ENCODE results near the gene RPUSD1. TPM values are rescaled to one million over a fixed set of nuclear protein-coding genes. Genes with fewer than 3 reads are reported as not detected.

RPUSD1 gene
- total and polyA plus RNA-seq, 2 of the 13 experiments (the other 11 are each of a cell fraction or from before 2014, with no cell fraction given): 13.1 to 26.2 TPM

DNA sequence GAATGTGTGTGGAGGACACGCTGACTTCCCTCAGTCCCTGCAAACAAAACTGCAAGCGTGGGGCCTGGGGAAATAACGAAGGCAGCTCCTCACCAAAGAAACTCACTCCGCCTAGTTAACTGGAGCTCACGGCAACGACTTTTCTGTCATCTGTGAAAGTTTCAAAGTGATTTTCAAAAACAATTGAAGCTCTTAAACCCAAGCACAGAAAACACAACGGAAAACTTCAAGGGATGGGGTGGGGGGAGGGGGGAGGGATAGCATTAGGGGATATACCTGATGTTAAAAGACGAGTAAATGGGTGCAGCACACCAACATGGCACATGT lies 15.5 kb upstream of the RPUSD1 start:
- no TSS peak for BruUV-seq (replicated peaks)
- 22% methylated on average over 8 of the region's 8 CpGs for WGBS (ENCODE audit: low lambda C conversion rate)
- in situ Hi-C loops (cut with HindIII; ENCODE audit: extremely low pct_ligation_motif_present, low pct_unique_long_range_greater_than_20kb) (loop anchor here (25.0 kb wide), 1 partner anchor 409 kb away; no protein-coding TSS in a partner anchor), intact Hi-C loops (cut with micrococcal nuclease; ENCODE audit: unreplicated experiment) (no loop called here)
- H3K36me3 ChIP-seq (replicated peaks in 1 of 2; ENCODE audit: control insufficient read depth in 1 of 2, insufficient read depth in 2 of 2, low read length in 2 of 2): no peaks in the 10 kb centered on the region
- H2AFZ ChIP-seq (ENCODE audit: low read length): no peak overlapping the region
- H3K9me3 ChIP-seq (ENCODE audit: low read length): no peaks in the 10 kb centered on the region
- no peak overlapping the region for H3K9ac ChIP-seq (ENCODE audit: insufficient read depth, low read depth, low read length)
- no peak overlapping the region for H3K4me3 ChIP-seq (replicated peaks in 1 of 3; ENCODE audit: insufficient read depth in 1 of 3, low read depth in 2 of 3, low read length in 3 of 3)
- DNase-seq (ENCODE audit: low spot score) (no peak), ATAC-seq (no peak), FAIRE-seq (no peak)
- no peaks in the 10 kb centered on the region for H4K20me1 ChIP-seq (ENCODE audit: insufficient read depth, low read length)
- POLR2A ChIA-PET: no interaction called here
- no peaks in the 10 kb centered on the region for H3K79me2 ChIP-seq (ENCODE audit: insufficient read depth, low read length)
- CTCF ChIA-PET (ENCODE audit: low intra/inter-chr PET ratio, low total read pairs): no interaction called here
- peaks cover 31 to 58% of the 10 kb centered on the region in 2 experiments for H3K27me3 ChIP-seq (ENCODE audit: control insufficient read depth in 1 of 2, insufficient read depth in 2 of 2, low read length in 2 of 2)
- no peak overlapping the region for H3K27ac ChIP-seq (ENCODE audit: extremely low read length, insufficient read depth, low read length)
- TF ChIP-seq TSC22D2 (CRISPR knock-in tag; IDR thresholded peaks at IDR 0.05; ENCODE audit: borderline replicate concordance) (no peak), RFX5 (IDR thresholded peaks at IDR 0.05; ENCODE audit: low read depth, low read length) (no peak), RCOR2 (CRISPR knock-in tag; IDR thresholded peaks at IDR 0.05) (no peak), ZNF550 (CRISPR knock-in tag; IDR thresholded peaks at IDR 0.05; ENCODE audit: borderline replicate concordance) (no peak), ZNF672 (CRISPR knock-in tag; IDR thresholded peaks at IDR 0.05) (no peak)
- TF ChIP-seq, protein P1, sequence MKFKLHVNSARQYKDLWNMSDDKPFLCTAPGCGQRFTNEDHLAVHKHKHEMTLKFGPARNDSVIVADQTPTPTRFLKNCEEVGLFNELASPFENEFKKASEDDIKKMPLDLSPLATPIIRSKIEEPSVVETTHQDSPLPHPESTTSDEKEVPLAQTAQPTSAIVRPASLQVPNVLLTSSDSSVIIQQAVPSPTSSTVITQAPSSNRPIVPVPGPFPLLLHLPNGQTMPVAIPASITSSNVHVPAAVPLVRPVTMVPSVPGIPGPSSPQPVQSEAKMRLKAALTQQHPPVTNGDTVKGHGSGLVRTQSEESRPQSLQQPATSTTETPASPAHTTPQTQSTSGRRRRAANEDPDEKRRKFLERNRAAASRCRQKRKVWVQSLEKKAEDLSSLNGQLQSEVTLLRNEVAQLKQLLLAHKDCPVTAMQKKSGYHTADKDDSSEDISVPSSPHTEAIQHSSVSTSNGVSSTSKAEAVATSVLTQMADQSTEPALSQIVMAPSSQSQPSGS (CRISPR knock-in tag; IDR thresholded peaks at IDR 0.05): no peak
- no peaks in the 10 kb centered on the region for H3K4me1 ChIP-seq (ENCODE audit: insufficient read depth, low read length)
- H3K4me2 ChIP-seq (ENCODE audit: low read depth, low read length): no peak overlapping the region

DNA sequence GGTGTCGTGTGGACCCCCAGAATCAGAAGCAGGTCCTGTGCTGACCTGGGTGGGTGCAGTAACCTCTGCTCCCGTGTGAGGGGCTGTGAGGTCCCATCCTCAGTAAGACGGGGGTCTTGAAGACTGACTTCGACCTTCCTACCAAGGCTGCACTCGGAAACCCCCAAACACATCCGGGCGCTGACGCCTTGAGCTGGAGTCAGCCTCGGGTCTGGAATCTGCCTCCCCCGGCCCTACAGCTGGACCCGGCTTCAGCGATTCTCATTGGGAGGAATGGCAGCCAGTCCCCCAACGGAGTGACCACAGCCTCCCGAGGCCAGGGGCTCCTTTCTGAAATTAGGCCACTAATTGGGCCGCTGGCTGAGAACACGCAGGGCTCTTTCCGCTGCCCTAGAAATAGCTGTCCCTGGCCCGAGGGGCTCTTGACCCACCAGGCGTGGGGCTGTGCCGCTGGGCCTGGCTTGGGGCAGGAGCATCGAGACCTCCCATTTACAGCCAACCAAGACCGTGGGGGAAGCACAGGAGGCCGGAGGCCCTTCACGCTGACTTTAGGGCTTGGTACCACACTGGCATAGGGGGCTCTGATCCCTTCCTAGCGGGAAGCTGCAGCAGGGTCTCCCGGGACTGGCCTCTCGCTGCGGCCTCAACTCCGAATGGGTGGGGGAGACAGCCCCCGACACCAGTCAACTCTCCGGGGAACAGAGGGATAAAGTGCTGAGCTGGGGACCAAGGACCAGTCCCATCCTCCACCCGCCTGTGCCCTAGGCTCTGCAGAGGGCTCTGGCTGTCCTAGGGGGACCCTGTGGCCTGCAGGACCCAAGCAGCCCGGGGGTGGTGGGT lies 15.0 kb upstream of the RPUSD1 start:
- no peak for ATAC-seq
- no peak overlapping the region for H3K4me2 ChIP-seq (ENCODE audit: low read depth, low read length)
- no peaks in the 10 kb centered on the region for H3K79me2 ChIP-seq (ENCODE audit: insufficient read depth, low read length)
- BruUV-seq (replicated peaks): no TSS peak
- peaks cover 28 to 54% of the 10 kb centered on the region in 2 experiments for H3K27me3 ChIP-seq (ENCODE audit: control insufficient read depth in 1 of 2, insufficient read depth in 2 of 2, low read length in 2 of 2)
- ChIA-PET CTCF (ENCODE audit: low intra/inter-chr PET ratio, low total read pairs) (no interaction called here), POLR2A (no interaction called here)
- FAIRE-seq: no peak
- DNase-seq (ENCODE audit: low spot score): no peak
- H3K9me3 ChIP-seq (ENCODE audit: low read length): no peaks in the 10 kb centered on the region
- 48% methylated on average over 8 of the region's 33 CpGs for WGBS (ENCODE audit: low lambda C conversion rate)
- in situ Hi-C loops (cut with HindIII; ENCODE audit: extremely low pct_ligation_motif_present, low pct_unique_long_range_greater_than_20kb) (loop anchor here (25.0 kb wide), 1 partner anchor 409 kb away; no protein-coding TSS in a partner anchor), intact Hi-C loops (cut with micrococcal nuclease; ENCODE audit: unreplicated experiment) (no loop called here)
- H4K20me1 ChIP-seq (ENCODE audit: insufficient read depth, low read length): no peaks in the 10 kb centered on the region
- no peak overlapping the region for H2AFZ ChIP-seq (ENCODE audit: low read length)
- no peak overlapping the region for H3K4me3 ChIP-seq (replicated peaks in 1 of 3; ENCODE audit: insufficient read depth in 1 of 3, low read depth in 2 of 3, low read length in 3 of 3)
- no peaks in the 10 kb centered on the region for H3K36me3 ChIP-seq (replicated peaks in 1 of 2; ENCODE audit: control insufficient read depth in 1 of 2, insufficient read depth in 2 of 2, low read length in 2 of 2)
- H3K9ac ChIP-seq (ENCODE audit: insufficient read depth, low read depth, low read length): no peak overlapping the region
- no peaks in the 10 kb centered on the region for H3K4me1 ChIP-seq (ENCODE audit: insufficient read depth, low read length)
- no peak overlapping the region for H3K27ac ChIP-seq (ENCODE audit: extremely low read length, insufficient read depth, low read length)
- TF ChIP-seq SYNCRIP (IDR thresholded peaks at IDR 0.05; ENCODE audit: insufficient read depth, low read depth, low read length) (no peak), ZNF646 (CRISPR knock-in tag; IDR thresholded peaks at IDR 0.05) (no peak), ZNF577 (CRISPR knock-in tag; IDR thresholded peaks at IDR 0.05; ENCODE audit: borderline replicate concordance, low read depth) (no peak), ZNF589 (CRISPR knock-in tag; conservative IDR thresholded peaks at IDR 0.05) (no peak)
